DND-41 (cell line): Measurements from ENCODE around the gene PLCG1.

Experiments
- CTCF ChIP-seq: IDR thresholded peaks from 2 replicates; pipeline ENCODE4 v1.5.1; 2012; ENCODE audit warnings: borderline replicate concordance, low read length, moderate library complexity, mild to moderate bottlenecking; ENCODE audit not compliant: poor library complexity, severe bottlenecking; ENCODE audit errors: extremely low read depth
- EZH2 ChIP-seq: IDR thresholded peaks from 3 replicates; pipeline ENCODE4 v1.6.1; 2012; ENCODE audit warnings: borderline replicate concordance, low read depth, mild to moderate bottlenecking, moderate library complexity, low read length, inconsistent platforms; ENCODE audit not compliant: severe bottlenecking

DNA sequence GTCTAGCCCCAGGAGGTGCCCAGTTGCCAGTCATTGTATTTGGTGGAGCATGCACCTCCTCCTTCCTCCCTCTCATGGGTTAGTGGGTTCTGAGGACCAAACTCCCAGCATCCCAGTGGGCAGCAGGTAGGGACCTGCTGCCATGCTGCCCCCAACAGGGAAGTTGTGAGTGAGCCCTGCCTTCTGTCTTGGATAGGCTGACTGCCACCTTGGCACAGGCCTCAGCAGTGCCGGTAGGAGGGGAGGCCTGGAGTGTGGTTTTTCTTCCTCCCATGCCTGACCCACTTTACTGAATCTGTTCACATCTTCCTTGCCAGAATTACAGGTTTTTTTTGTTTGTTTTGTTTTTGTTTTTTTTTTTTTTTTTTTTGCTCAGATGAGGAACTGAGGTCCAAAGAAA lies 24.5 kb downstream of the PLCG1 start:
- TF ChIP-seq CTCF (no peak), EZH2 (no peak)
